ENCODE measurements around the gene SFMBT2.

SFMBT2 gene

DNA sequence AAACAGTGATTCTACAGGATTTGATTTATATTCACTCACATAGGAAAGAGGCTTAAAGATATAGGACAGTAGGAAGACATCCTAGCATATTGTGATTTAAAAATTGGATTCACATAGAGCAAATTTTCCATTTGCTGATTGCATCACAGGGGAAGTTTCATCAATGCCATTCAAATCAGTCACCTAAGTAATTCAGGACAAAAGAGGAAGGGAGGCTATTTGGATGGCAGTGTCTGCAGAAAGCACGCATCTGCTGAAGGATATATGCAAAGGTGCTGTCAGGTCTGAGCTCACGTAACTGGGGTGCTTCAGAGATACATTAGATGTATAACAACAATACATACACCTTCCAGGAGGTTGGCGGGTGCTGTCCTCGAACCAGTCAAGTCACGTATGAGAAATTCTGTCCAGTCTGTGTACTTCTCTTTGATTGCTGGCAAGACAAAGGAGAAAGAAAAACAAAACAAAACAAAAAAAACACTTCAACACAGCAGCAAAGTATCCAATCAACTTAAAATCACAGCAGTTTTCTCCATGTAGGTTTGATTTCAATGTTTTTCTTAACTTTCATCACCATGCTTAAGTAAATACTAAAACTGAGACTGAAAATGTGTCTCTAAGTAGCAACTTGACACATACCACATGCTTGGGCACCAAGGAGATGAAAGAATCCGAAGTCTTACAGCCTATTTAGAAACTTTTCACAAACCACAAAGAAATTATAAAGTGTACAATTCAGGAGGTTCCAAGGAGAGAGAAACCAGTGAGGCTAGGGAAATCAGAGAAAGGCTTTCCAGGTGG, 125.1 kb downstream of the SFMBT2 start:
- H3K27ac ChIP-seq (ENCODE audit: insufficient read depth in 1 of 2, low read depth in 1 of 2, low read length in 2 of 2, poor library complexity in 1 of 2, severe bottlenecking in 2 of 2): no peak overlapping the region
- H3K27me3 ChIP-seq (replicated peaks in 2 of 5; ENCODE audit: control insufficient read depth in 4 of 5, insufficient read depth in 5 of 5, low read length in 4 of 5): no peaks in the 10 kb centered on the region
- H3K4me3 ChIP-seq (ENCODE audit: control insufficient read depth in 1 of 7, extremely low read depth in 1 of 7, insufficient read depth in 4 of 7, low read depth in 2 of 7, low read length in 6 of 7): no peak overlapping the region
- ChIA-PET CTCF (no interaction called here), POLR2A (no interaction called here)
- 100% methylated on average over 4 of the region's 6 CpGs for WGBS (ENCODE audit: insufficient coverage)
- peaks cover 0 to 1% (median 0%) of the 10 kb centered on the region in 4 experiments for H3K36me3 ChIP-seq (ENCODE audit: control insufficient read depth in 4 of 4, insufficient read depth in 4 of 4, low read length in 3 of 4)
- no peaks in the 10 kb centered on the region for H3K9me3 ChIP-seq (ENCODE audit: control extremely low read depth in 1 of 5, control insufficient read depth in 4 of 5, insufficient read depth in 2 of 5, low read depth in 1 of 5, low read length in 4 of 5)
- H3K4me1 ChIP-seq (ENCODE audit: control extremely low read depth in 1 of 4, control insufficient read depth in 4 of 4, insufficient read depth in 4 of 4, low read length in 3 of 4): no peaks in the 10 kb centered on the region
- no peak for DNase-seq

DNA sequence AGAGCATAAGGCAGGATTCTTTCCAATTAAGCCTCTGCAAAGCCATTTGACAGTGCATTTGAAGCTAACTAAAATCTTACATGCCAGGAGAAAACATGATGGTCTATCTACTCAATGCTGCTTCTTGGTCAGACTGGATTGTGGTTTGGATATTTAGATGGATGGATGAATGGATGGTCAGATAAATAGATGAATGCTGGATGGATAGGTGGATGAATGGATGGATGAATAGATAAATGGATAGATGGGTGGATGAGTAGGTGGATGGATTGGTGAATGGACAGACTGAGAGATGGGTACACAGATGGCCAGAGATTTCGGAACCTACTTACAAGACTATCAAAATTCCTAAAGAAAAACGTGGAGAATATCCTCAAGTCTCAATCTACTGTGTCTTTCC, 127.6 kb downstream of the SFMBT2 start:
- no peak for DNase-seq
- Histone ChIP-seq H3K9me3 (ENCODE audit: control extremely low read depth in 1 of 5, control insufficient read depth in 4 of 5, insufficient read depth in 2 of 5, low read depth in 1 of 5, low read length in 4 of 5) (no peaks in the 10 kb centered on the region), H3K4me3 (ENCODE audit: control insufficient read depth in 1 of 7, extremely low read depth in 1 of 7, insufficient read depth in 4 of 7, low read depth in 2 of 7, low read length in 6 of 7) (no peak overlapping the region), H3K27ac (ENCODE audit: insufficient read depth in 1 of 2, low read depth in 1 of 2, low read length in 2 of 2, poor library complexity in 1 of 2, severe bottlenecking in 2 of 2) (no peak overlapping the region), H3K36me3 (ENCODE audit: control insufficient read depth in 4 of 4, insufficient read depth in 4 of 4, low read length in 3 of 4) (peaks cover 0 to 4% (median under 1%) of the 10 kb centered on the region in 4 experiments), H3K27me3 (replicated peaks in 2 of 5; ENCODE audit: control insufficient read depth in 4 of 5, insufficient read depth in 5 of 5, low read length in 4 of 5) (no peaks in the 10 kb centered on the region), H3K4me1 (ENCODE audit: control extremely low read depth in 1 of 4, control insufficient read depth in 4 of 4, insufficient read depth in 4 of 4, low read length in 3 of 4) (no peaks in the 10 kb centered on the region)
- CTCF ChIA-PET: no interaction called here
- POLR2A ChIA-PET: no interaction called here
- 100% methylated on average over 2 of the region's 2 CpGs for WGBS (ENCODE audit: insufficient coverage)

DNA sequence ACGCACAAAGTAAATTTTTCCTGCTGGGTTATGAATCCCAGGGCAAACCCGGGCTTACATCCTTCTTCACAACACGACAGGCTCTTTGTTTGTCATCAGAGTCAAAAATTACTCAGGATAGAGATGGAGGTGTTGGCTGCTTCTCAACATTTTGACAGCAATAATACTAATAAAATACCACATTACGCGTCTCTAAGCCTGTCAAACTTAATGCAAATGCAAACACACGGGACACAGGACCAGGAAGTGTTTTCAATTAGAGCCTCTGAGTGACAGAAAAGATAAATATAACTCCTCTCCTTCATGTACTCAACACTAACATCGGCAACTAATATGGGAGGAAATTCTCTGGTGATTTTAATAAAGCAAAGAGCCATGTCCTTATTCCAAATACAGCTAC, 128.4 kb downstream of the SFMBT2 start:
- no peaks in the 10 kb centered on the region for H3K27me3 ChIP-seq (replicated peaks in 2 of 5; ENCODE audit: control insufficient read depth in 4 of 5, insufficient read depth in 5 of 5, low read length in 4 of 5)
- ChIA-PET POLR2A (no interaction called here), CTCF (no interaction called here)

DNA sequence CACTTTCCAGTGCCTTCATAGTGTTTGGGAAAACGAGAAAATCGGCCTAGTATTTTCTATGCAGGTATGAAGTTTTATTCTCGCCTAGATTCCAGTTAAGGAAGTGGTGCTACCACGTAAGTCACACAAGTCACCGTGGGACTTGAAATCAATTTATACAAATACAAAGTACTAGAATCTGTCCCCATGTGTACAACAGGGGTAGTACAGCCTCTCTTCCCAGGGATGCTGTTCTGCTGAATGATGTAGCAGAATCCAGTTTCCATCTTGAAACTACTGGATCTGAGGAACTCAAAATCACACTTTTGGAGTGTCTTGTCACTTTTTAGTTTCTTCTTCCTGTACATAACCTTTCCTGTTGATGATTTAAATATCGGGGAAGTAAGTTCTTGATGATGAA, 129.4 kb downstream of the SFMBT2 start:
- Histone ChIP-seq H3K9me3 (ENCODE audit: control extremely low read depth in 1 of 5, control insufficient read depth in 4 of 5, insufficient read depth in 2 of 5, low read depth in 1 of 5, low read length in 4 of 5) (no peaks in the 10 kb centered on the region), H3K36me3 (ENCODE audit: control insufficient read depth in 4 of 4, insufficient read depth in 4 of 4, low read length in 3 of 4) (peaks cover 0 to 4% (median 2%) of the 10 kb centered on the region in 4 experiments), H3K4me1 (ENCODE audit: control extremely low read depth in 1 of 4, control insufficient read depth in 4 of 4, insufficient read depth in 4 of 4, low read length in 3 of 4) (no peaks in the 10 kb centered on the region), H3K27me3 (replicated peaks in 2 of 5; ENCODE audit: control insufficient read depth in 4 of 5, insufficient read depth in 5 of 5, low read length in 4 of 5) (no peaks in the 10 kb centered on the region), H3K27ac (ENCODE audit: insufficient read depth in 1 of 2, low read depth in 1 of 2, low read length in 2 of 2, poor library complexity in 1 of 2, severe bottlenecking in 2 of 2) (no peak overlapping the region), H3K4me3 (ENCODE audit: control insufficient read depth in 1 of 7, extremely low read depth in 1 of 7, insufficient read depth in 4 of 7, low read depth in 2 of 7, low read length in 6 of 7) (no peak overlapping the region)
- WGBS (ENCODE audit: insufficient coverage): 98% methylated on average over 4 of the region's 6 CpGs
- CTCF ChIA-PET: interaction anchor here (1.3 kb wide), 1 partner anchor 8 kb away, joined by 4 read pairs; no protein-coding TSS in a partner anchor
- peak in 1 of 3 donors; percentile 22 for DNase-seq
- POLR2A ChIA-PET: no interaction called here

More for the DNA sequence above, 128.4 kb downstream of the SFMBT2 start:
- no peak overlapping the region for H3K4me3 ChIP-seq (ENCODE audit: control insufficient read depth in 1 of 7, extremely low read depth in 1 of 7, insufficient read depth in 4 of 7, low read depth in 2 of 7, low read length in 6 of 7)
- no peaks in the 10 kb centered on the region for H3K4me1 ChIP-seq (ENCODE audit: control extremely low read depth in 1 of 4, control insufficient read depth in 4 of 4, insufficient read depth in 4 of 4, low read length in 3 of 4)
- no peaks in the 10 kb centered on the region for H3K9me3 ChIP-seq (ENCODE audit: control extremely low read depth in 1 of 5, control insufficient read depth in 4 of 5, insufficient read depth in 2 of 5, low read depth in 1 of 5, low read length in 4 of 5)
- WGBS (ENCODE audit: insufficient coverage): 95% methylated on average over 3 of the region's 7 CpGs
- peaks cover 0 to 4% (median 2%) of the 10 kb centered on the region in 4 experiments for H3K36me3 ChIP-seq (ENCODE audit: control insufficient read depth in 4 of 4, insufficient read depth in 4 of 4, low read length in 3 of 4)
- DNase-seq: no peak
- no peak overlapping the region for H3K27ac ChIP-seq (ENCODE audit: insufficient read depth in 1 of 2, low read depth in 1 of 2, low read length in 2 of 2, poor library complexity in 1 of 2, severe bottlenecking in 2 of 2)

DNA sequence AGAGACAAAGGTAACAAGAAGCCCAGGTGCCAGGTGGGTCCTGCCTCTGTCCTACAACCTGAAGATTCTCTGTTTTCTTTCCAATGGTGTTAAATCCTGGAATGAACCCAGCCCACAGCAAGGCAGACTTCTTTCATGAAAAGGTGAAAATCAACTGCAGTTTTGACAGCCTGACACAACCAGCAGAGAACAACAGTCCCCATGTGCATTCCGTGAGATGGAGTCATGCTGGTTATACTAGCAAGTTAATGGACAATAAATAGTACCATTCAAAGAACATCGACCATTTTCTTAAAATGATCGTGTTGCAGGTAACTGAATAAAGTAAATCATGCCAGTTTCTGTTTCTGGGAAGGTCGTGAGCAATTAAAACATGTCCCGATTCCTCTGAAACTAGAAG, 131.5 kb downstream of the SFMBT2 start:
- H3K9me3 ChIP-seq (ENCODE audit: control extremely low read depth in 1 of 5, control insufficient read depth in 4 of 5, insufficient read depth in 2 of 5, low read depth in 1 of 5, low read length in 4 of 5): no peaks in the 10 kb centered on the region
- H3K27me3 ChIP-seq (replicated peaks in 2 of 5; ENCODE audit: control insufficient read depth in 4 of 5, insufficient read depth in 5 of 5, low read length in 4 of 5): no peaks in the 10 kb centered on the region
- POLR2A ChIA-PET: no interaction called here
- H3K4me1 ChIP-seq (ENCODE audit: control extremely low read depth in 1 of 4, control insufficient read depth in 4 of 4, insufficient read depth in 4 of 4, low read length in 3 of 4): peaks cover 0 to 3% (median 0%) of the 10 kb centered on the region in 4 experiments
- 83% methylated on average over 1 of the region's 5 CpGs for WGBS (ENCODE audit: insufficient coverage)
- no peak overlapping the region for H3K4me3 ChIP-seq (ENCODE audit: control insufficient read depth in 1 of 7, extremely low read depth in 1 of 7, insufficient read depth in 4 of 7, low read depth in 2 of 7, low read length in 6 of 7)
- H3K36me3 ChIP-seq (ENCODE audit: control insufficient read depth in 4 of 4, insufficient read depth in 4 of 4, low read length in 3 of 4): peaks cover 0 to 4% (median 3%) of the 10 kb centered on the region in 4 experiments
- DNase-seq: no peak
- CTCF ChIA-PET: interaction anchor here (0.7 kb wide), 1 partner anchor 10 kb away, joined by 3 read pairs; no protein-coding TSS in a partner anchor
- H3K27ac ChIP-seq (ENCODE audit: insufficient read depth in 1 of 2, low read depth in 1 of 2, low read length in 2 of 2, poor library complexity in 1 of 2, severe bottlenecking in 2 of 2): no peak overlapping the region

DNA sequence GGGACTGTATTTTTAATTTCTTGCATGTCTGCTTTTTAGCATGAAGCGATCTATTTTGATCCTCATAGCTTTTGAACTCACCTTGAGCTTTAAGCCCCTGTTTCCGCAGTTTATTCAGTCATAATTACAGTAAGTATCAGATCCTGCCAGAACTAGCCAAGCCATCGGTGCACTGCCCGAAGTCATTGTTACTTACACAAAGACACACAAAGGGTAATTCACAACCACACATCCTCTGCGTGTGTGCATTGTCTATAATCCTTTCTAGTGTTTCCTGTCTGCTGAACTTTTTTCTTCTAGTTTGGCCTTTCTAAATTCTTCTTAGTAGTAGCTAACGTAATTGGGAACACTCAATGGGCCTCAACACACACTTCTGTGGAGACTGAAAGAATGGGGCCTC, 133.0 kb downstream of the SFMBT2 start:
- ChIA-PET CTCF (no interaction called here), POLR2A (interaction anchor here (0.7 kb wide), 1 partner anchor 23 kb away, joined by 3 read pairs; no protein-coding TSS in a partner anchor)
- no peak for DNase-seq
- Histone ChIP-seq H3K27me3 (replicated peaks in 2 of 5; ENCODE audit: control insufficient read depth in 4 of 5, insufficient read depth in 5 of 5, low read length in 4 of 5) (no peaks in the 10 kb centered on the region), H3K4me3 (ENCODE audit: control insufficient read depth in 1 of 7, extremely low read depth in 1 of 7, insufficient read depth in 4 of 7, low read depth in 2 of 7, low read length in 6 of 7) (no peak overlapping the region), H3K9me3 (ENCODE audit: control extremely low read depth in 1 of 5, control insufficient read depth in 4 of 5, insufficient read depth in 2 of 5, low read depth in 1 of 5, low read length in 4 of 5) (no peaks in the 10 kb centered on the region), H3K27ac (ENCODE audit: insufficient read depth in 1 of 2, low read depth in 1 of 2, low read length in 2 of 2, poor library complexity in 1 of 2, severe bottlenecking in 2 of 2) (no peak overlapping the region), H3K36me3 (ENCODE audit: control insufficient read depth in 4 of 4, insufficient read depth in 4 of 4, low read length in 3 of 4) (peaks cover 0 to 4% (median 3%) of the 10 kb centered on the region in 4 experiments), H3K4me1 (ENCODE audit: control extremely low read depth in 1 of 4, control insufficient read depth in 4 of 4, insufficient read depth in 4 of 4, low read length in 3 of 4) (peaks cover 0 to 3% (median 0%) of the 10 kb centered on the region in 4 experiments)
- 93% methylated on average over 6 of the region's 6 CpGs for WGBS (ENCODE audit: insufficient coverage)

DNA sequence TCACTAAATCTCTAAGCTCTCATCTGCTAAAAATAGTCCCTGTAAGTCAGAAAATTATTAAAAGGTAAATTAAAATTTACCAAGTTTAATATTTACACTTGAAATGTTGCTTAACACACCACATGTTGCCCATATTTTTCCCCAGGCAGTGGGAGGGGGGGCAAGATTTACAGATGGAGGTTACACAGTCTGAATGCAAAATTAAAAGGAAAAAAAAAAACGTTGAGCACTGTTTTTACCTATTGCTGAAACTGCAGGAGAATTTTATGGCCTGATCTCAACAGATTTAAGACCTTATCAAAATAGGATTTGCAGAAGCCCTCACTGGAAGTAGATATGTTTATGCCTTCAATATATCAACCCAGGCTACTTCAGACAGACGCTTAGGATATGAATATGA, 133.4 kb downstream of the SFMBT2 start:
- peaks cover 0 to 3% (median 0%) of the 10 kb centered on the region in 4 experiments for H3K4me1 ChIP-seq (ENCODE audit: control extremely low read depth in 1 of 4, control insufficient read depth in 4 of 4, insufficient read depth in 4 of 4, low read length in 3 of 4)
- no peak overlapping the region for H3K27ac ChIP-seq (ENCODE audit: insufficient read depth in 1 of 2, low read depth in 1 of 2, low read length in 2 of 2, poor library complexity in 1 of 2, severe bottlenecking in 2 of 2)
- H3K4me3 ChIP-seq (ENCODE audit: control insufficient read depth in 1 of 7, extremely low read depth in 1 of 7, insufficient read depth in 4 of 7, low read depth in 2 of 7, low read length in 6 of 7): no peak overlapping the region
- POLR2A ChIA-PET: no interaction called here
- no peaks in the 10 kb centered on the region for H3K9me3 ChIP-seq (ENCODE audit: control extremely low read depth in 1 of 5, control insufficient read depth in 4 of 5, insufficient read depth in 2 of 5, low read depth in 1 of 5, low read length in 4 of 5)
- no peak for DNase-seq
- CTCF ChIA-PET: no interaction called here
- WGBS (ENCODE audit: insufficient coverage): no CpG with 5 or more reads among the region's 2 CpGs
- peaks cover 0 to 4% (median 2%) of the 10 kb centered on the region in 4 experiments for H3K36me3 ChIP-seq (ENCODE audit: control insufficient read depth in 4 of 4, insufficient read depth in 4 of 4, low read length in 3 of 4)
- no peaks in the 10 kb centered on the region for H3K27me3 ChIP-seq (replicated peaks in 2 of 5; ENCODE audit: control insufficient read depth in 4 of 5, insufficient read depth in 5 of 5, low read length in 4 of 5)

Measured in common myeloid progenitor, CD34-positive (primary cell).